HK-2 (cell line): Measurements from ENCODE around the gene FN1.
"Not testable (repeated sequence)": the region's sequence is repeated elsewhere in the genome, so short reads cannot be mapped to it uniquely, and the experiment has no call there.

Source experiments
- DNase-seq: peaks from one replicate; pipeline ENCODE4 v3.0.0-alpha.2; 2018; ENCODE audit not compliant: unreplicated experiment

The FN1 gene

GRCh38 chr2:215338883-215339679 is 96.8 kb downstream of the FN1 start:
- no peak for DNase-seq

GRCh38 chr2:215332872-215333595 is 102.8 kb downstream of the FN1 start:
- peak; percentile 39 for DNase-seq

- no peak for DNase-seq
These were observed 107.8 kb downstream of the FN1 start for GRCh38 chr2:215328066-215328465.

- no peak for DNase-seq
These were observed 111.1 kb downstream of the FN1 start for GRCh38 chr2:215324811-215325210.

DNA sequence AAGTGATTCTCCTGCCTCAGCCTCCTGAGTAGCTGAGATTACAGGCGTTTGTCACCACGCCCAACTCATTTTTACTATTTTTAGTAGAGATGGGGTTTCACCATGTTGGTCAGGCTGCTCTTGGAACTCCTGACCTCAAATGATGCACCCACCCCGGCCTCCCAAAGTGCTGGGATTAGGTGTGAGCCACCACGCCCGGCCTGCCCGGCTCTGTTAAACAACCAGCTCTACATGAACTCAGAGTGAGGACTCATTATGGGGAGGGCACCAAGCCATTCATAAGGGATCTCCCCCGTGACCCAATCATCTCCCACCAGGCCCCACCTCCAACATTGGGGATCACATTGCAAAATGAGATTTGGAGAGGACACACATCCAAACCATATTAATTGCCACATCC is 115.2 kb downstream of the FN1 start:
- DNase-seq: no peak

- DNase-seq: no peak
These were observed 115.8 kb downstream of the FN1 start for GRCh38 chr2:215320102-215320501.

DNA sequence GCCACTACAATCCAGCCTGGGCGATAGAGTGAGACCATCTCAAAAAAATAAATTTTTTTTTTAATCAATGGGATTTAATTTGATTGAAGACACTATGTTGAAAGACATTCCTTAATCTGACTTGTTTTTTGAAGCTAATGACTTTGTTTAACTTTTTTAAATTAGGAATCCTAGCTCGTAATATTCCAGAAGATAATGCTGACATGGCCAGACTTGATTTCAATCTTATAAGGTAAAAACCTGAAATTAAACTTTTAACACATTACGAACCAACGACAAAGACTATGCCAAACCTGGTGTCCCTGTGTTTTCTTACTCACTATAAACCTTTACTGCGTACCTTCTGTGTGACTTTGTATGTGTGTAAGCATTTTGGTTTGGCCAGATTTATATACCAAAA is 116.4 kb downstream of the FN1 start:
- no peak for DNase-seq

DNA sequence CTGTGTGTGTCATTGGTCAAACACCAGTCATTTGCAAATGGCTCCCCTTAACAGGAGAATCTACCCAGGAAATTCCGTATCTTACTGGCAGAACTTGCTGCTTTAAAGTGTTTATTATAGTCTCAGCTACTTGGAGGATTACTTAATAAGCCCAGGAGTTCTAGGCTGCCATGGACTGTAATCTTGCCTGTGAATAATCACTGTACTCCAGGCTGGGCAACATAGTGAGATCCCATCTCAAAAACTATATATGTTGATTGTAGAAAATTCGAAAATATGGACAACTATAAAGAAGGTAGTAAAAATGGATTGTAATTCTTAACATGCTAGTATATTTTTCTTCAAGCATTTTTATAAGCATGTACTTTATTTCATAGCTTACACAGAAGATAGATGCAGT is 119.5 kb downstream of the FN1 start:
- DNase-seq: no peak

GRCh38 chr2:215315301-215315700 is 120.6 kb downstream of the FN1 start:
- DNase-seq: no peak

GRCh38 chr2:215314896-215315295 is 121.0 kb downstream of the FN1 start:
- DNase-seq: no peak

DNA sequence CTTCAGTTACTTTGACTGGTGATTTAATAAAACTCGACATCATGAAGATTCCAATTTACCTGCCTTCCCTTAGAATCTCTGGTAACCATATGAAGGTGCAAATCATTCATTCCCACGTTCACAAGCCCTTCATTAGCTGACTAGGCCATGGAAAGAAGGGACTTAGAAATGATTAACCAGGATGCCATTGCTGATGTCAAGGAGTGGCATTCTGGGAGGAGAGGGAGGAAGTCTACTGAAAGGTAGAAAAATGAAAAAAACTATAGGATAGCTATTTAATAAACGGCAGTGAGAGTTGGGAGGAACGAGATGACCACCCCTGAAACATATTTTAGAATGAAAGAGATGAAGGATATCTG is 122.6 kb downstream of the FN1 start:
- DNase-seq: no peak

- peak; percentile 96 for DNase-seq
These were observed 124.1 kb downstream of the FN1 start, which contains the start of gene ATIC for GRCh38 chr2:215311625-215312396. ATIC (plus strand) TSS chr2:215312059; CDS start chr2:215312143, 84 bp downstream.

GRCh38 chr2:215311259-215311624 is 124.6 kb downstream of the FN1 start:
- DNase-seq: not testable (repeated sequence)
